NB4 (cell line): ENCODE data around the gene RACGAP1.

Source experiments
- MYC ChIP-seq: IDR thresholded peaks from 2 replicates; pipeline ENCODE4 v1.6.1; 2011; ENCODE audit warnings: low read depth, low read length
- POLR2A ChIP-seq: IDR thresholded peaks from 2 replicates; pipeline ENCODE4 v1.6.1; 2011; ENCODE audit warnings: mild to moderate bottlenecking; ENCODE audit not compliant: insufficient read length; ENCODE audit errors: extremely low read depth
- TF ChIP-seq, protein P1 (sequence below): IDR thresholded peaks from one replicate; pipeline ENCODE4 v1.5.1; 2012; ENCODE audit warnings: low read depth, low read length
- TF ChIP-seq, protein P2 (sequence below): IDR thresholded peaks from 2 replicates; pipeline ENCODE4 v1.6.1; 2011; ENCODE audit warnings: low read depth, low read length

DNA sequence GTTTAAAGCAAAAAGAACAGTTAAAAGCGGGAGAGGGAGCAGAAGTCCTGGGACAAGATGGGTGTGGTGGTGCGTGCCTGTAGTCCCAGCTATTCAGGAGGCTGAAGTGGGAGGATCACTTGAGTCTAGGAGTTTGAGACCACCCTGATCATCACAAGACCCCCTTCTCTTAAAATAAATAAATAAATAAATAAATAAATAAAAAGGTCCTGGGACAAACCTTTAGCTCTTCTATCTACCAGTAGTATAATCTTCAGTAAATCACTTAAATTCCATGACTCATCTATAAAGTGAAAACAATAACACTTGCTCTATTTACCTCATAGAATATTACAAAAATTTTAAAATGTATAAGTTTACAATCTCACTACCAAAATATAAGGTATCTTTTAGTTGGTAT lies 5.8 kb downstream of the RACGAP1 start:
- TF ChIP-seq, protein P1, sequence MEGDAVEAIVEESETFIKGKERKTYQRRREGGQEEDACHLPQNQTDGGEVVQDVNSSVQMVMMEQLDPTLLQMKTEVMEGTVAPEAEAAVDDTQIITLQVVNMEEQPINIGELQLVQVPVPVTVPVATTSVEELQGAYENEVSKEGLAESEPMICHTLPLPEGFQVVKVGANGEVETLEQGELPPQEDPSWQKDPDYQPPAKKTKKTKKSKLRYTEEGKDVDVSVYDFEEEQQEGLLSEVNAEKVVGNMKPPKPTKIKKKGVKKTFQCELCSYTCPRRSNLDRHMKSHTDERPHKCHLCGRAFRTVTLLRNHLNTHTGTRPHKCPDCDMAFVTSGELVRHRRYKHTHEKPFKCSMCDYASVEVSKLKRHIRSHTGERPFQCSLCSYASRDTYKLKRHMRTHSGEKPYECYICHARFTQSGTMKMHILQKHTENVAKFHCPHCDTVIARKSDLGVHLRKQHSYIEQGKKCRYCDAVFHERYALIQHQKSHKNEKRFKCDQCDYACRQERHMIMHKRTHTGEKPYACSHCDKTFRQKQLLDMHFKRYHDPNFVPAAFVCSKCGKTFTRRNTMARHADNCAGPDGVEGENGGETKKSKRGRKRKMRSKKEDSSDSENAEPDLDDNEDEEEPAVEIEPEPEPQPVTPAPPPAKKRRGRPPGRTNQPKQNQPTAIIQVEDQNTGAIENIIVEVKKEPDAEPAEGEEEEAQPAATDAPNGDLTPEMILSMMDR = no peak
- no peak for TF ChIP-seq POLR2A
- TF ChIP-seq, protein P2, sequence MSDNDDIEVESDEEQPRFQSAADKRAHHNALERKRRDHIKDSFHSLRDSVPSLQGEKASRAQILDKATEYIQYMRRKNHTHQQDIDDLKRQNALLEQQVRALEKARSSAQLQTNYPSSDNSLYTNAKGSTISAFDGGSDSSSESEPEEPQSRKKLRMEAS = no peak
- no peak for TF ChIP-seq MYC
